ENCODE measurements around the gene ARNT2.

ARNT2 gene

GRCh38 chr15:80526556-80527340 is 122.6 kb downstream of the ARNT2 start:
- DNase-seq, result no peak

- no peak for DNase-seq
Observed at GRCh38 chr15:80527406-80527805, 123.2 kb downstream of the ARNT2 start.

- no peak for DNase-seq
Observed at GRCh38 chr15:80527961-80528360, 123.8 kb downstream of the ARNT2 start.

GRCh38 chr15:80530737-80531365 is 126.7 kb downstream of the ARNT2 start:
- DNase-seq, result no peak

- DNase-seq, result no peak
Observed at GRCh38 chr15:80531388-80531787, 127.2 kb downstream of the ARNT2 start.

- no peak for DNase-seq
Observed at GRCh38 chr15:80531796-80532195, 127.6 kb downstream of the ARNT2 start.

GRCh38 chr15:80533790-80534333 is 129.7 kb downstream of the ARNT2 start:
- DNase-seq, result no peak

- DNase-seq, result peak; percentile 17
Observed at GRCh38 chr15:80536231-80536630, 132.0 kb downstream of the ARNT2 start.

GRCh38 chr15:80536716-80537115 is 132.5 kb downstream of the ARNT2 start:
- DNase-seq, result no peak

- no peak for DNase-seq
Observed at GRCh38 chr15:80545078-80545477, 140.9 kb downstream of the ARNT2 start.

GRCh38 chr15:80547264-80547663 is 143.1 kb downstream of the ARNT2 start:
- no peak for DNase-seq

GRCh38 chr15:80549191-80549590 is 145.0 kb downstream of the ARNT2 start:
- no peak for DNase-seq

GRCh38 chr15:80549654-80550053 is 145.5 kb downstream of the ARNT2 start:
- no peak for DNase-seq

- DNase-seq, result no peak
Observed at GRCh38 chr15:80550219-80550907, 146.2 kb downstream of the ARNT2 start.

- DNase-seq, result no peak
Observed at GRCh38 chr15:80550908-80551260, 146.7 kb downstream of the ARNT2 start.

GRCh38 chr15:80551348-80551747 is 147.2 kb downstream of the ARNT2 start:
- no peak for DNase-seq

- DNase-seq, result no peak
Observed at GRCh38 chr15:80554560-80554959, 150.4 kb downstream of the ARNT2 start.

GRCh38 chr15:80556694-80557367 is 152.6 kb downstream of the ARNT2 start:
- peak; percentile 100 for DNase-seq

- peak; percentile 59 for DNase-seq
Observed at GRCh38 chr15:80557441-80558234, 153.5 kb downstream of the ARNT2 start.

- no peak for DNase-seq
Observed at GRCh38 chr15:80558631-80559319, 154.6 kb downstream of the ARNT2 start.

- DNase-seq, result peak; percentile 16
Observed at GRCh38 chr15:80559320-80559693, 155.1 kb downstream of the ARNT2 start.

- DNase-seq, result no peak
Observed at GRCh38 chr15:80559761-80560160, 155.6 kb downstream of the ARNT2 start.
